Type B pancreatic cell (in vitro differentiated cells): ENCODE measurements around the gene CLRN3. TPM values are rescaled to one million over a fixed set of nuclear protein-coding genes. Genes with fewer than 3 reads are reported as not detected.

Experiments
- DNase-seq: peaks from one replicate; pipeline ENCODE4 v3.0.0; 2021; ENCODE audit warnings: mixed read lengths; ENCODE audit not compliant: unreplicated experiment; ENCODE audit errors: extremely low spot score
- H3K27ac Mint-ChIP-seq: 2 replicates; pipeline ENCODE4 v1.8.0; 2021; ENCODE audit warnings: mild to moderate bottlenecking, mixed read lengths
- H3K27me3 Mint-ChIP-seq: 2 replicates; pipeline ENCODE4 v1.8.0; 2021; ENCODE audit warnings: mixed read lengths
- H3K36me3 Mint-ChIP-seq: 2 replicates; pipeline ENCODE4 v1.8.0; 2021; ENCODE audit warnings: mixed read lengths
- H3K4me1 Mint-ChIP-seq: one replicate; pipeline ENCODE4 v1.8.0; 2021; ENCODE audit warnings: mixed read lengths; ENCODE audit not compliant: unreplicated experiment
- H3K4me3 Mint-ChIP-seq: 2 replicates; pipeline ENCODE4 v1.8.0; 2021; ENCODE audit warnings: mild to moderate bottlenecking, mixed read lengths
- H3K9me3 Mint-ChIP-seq: 2 replicates; pipeline ENCODE4 v1.8.0; 2021; ENCODE audit warnings: mixed read lengths
- total RNA-seq: library from RNA; stranded (reverse); gene quantifications from 2 replicates; pipeline ENCODE4 v1.2.1, GENCODE V29; 2021; ENCODE audit warnings: low replicate concordance
- TF ChIP-seq, protein P1 (sequence below): fragments of 200-600 bp; sonication (generic); conservative IDR thresholded peaks from 2 replicates; pipeline ENCODE4 v1.5.0; 2021; ENCODE audit warnings: antibody characterized with exemption, mild to moderate bottlenecking

CLRN3 gene
- total RNA-seq, 1 donor from 2014 or later = 2.2 TPM

- H3K27me3 Mint-ChIP-seq = peaks cover 68% of the 10 kb centered on the region
- H3K9me3 Mint-ChIP-seq = no peaks in the 10 kb centered on the region
- no peak overlapping the region for H3K4me3 Mint-ChIP-seq
- no peak overlapping the region for H3K27ac Mint-ChIP-seq
- TF ChIP-seq, protein P1, sequence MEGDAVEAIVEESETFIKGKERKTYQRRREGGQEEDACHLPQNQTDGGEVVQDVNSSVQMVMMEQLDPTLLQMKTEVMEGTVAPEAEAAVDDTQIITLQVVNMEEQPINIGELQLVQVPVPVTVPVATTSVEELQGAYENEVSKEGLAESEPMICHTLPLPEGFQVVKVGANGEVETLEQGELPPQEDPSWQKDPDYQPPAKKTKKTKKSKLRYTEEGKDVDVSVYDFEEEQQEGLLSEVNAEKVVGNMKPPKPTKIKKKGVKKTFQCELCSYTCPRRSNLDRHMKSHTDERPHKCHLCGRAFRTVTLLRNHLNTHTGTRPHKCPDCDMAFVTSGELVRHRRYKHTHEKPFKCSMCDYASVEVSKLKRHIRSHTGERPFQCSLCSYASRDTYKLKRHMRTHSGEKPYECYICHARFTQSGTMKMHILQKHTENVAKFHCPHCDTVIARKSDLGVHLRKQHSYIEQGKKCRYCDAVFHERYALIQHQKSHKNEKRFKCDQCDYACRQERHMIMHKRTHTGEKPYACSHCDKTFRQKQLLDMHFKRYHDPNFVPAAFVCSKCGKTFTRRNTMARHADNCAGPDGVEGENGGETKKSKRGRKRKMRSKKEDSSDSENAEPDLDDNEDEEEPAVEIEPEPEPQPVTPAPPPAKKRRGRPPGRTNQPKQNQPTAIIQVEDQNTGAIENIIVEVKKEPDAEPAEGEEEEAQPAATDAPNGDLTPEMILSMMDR = no peak
- DNase-seq = no peak
- H3K36me3 Mint-ChIP-seq = no peaks in the 10 kb centered on the region
- peaks cover 6% of the 10 kb centered on the region for H3K4me1 Mint-ChIP-seq
These were observed 47.0 kb downstream of the CLRN3 start for GRCh38 chr10:127845756-127846155.

DNA sequence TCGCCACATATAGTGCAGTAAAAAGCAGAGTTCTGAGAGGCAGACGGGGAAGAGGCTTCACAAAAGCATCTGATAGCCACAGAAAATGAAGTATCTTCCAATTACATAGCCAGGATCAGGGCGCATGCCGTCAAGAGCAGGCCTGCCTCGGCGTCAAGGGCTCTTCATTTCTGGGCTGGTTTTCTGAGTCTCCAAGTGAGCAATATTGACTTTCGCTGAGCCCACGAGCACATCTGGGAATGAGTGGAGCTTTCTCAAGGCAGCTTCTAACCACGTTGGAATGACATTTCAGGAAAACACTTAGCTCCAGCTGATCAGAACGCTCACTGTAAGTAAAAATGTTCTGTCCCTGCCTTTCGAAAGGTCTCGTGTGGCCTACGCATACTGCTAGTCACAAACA is 51.9 kb downstream of the CLRN3 start:
- Mint-ChIP-seq H3K9me3 (no peaks in the 10 kb centered on the region), H3K4me1 (no peaks in the 10 kb centered on the region), H3K4me3 (no peak overlapping the region), H3K36me3 (no peaks in the 10 kb centered on the region), H3K27me3 (peaks cover 82% of the 10 kb centered on the region), H3K27ac (no peak overlapping the region)
- TF ChIP-seq, protein P1 = no peak
- no peak for DNase-seq

- DNase-seq = no peak
- no peaks in the 10 kb centered on the region for H3K9me3 Mint-ChIP-seq
- no peaks in the 10 kb centered on the region for H3K36me3 Mint-ChIP-seq
- no peak overlapping the region for H3K4me3 Mint-ChIP-seq
- H3K27ac Mint-ChIP-seq = no peak overlapping the region
- TF ChIP-seq, protein P1 = no peak
- H3K27me3 Mint-ChIP-seq = peaks cover 55% of the 10 kb centered on the region
- H3K4me1 Mint-ChIP-seq = no peaks in the 10 kb centered on the region
These were observed 55.8 kb downstream of the CLRN3 start for GRCh38 chr10:127836966-127837365.

- Mint-ChIP-seq H3K27ac (no peak overlapping the region), H3K36me3 (no peaks in the 10 kb centered on the region)
These were observed 56.6 kb downstream of the CLRN3 start for GRCh38 chr10:127836176-127836575.

GRCh38 chr10:127834791-127835190 is 58.0 kb downstream of the CLRN3 start:
- no peak for DNase-seq
- Mint-ChIP-seq H3K27me3 (peaks cover 48% of the 10 kb centered on the region), H3K9me3 (no peaks in the 10 kb centered on the region), H3K27ac (no peak overlapping the region), H3K36me3 (no peaks in the 10 kb centered on the region), H3K4me3 (no peak overlapping the region), H3K4me1 (no peaks in the 10 kb centered on the region)
- TF ChIP-seq, protein P1 = no peak

More at GRCh38 chr10:127836176-127836575, 56.6 kb downstream of the CLRN3 start:
- no peak overlapping the region for H3K4me3 Mint-ChIP-seq
- no peak for DNase-seq
- TF ChIP-seq, protein P1 = no peak
- no peaks in the 10 kb centered on the region for H3K4me1 Mint-ChIP-seq
- peaks cover 54% of the 10 kb centered on the region for H3K27me3 Mint-ChIP-seq
- H3K9me3 Mint-ChIP-seq = no peaks in the 10 kb centered on the region

GRCh38 chr10:127834221-127834620 is 58.5 kb downstream of the CLRN3 start:
- no peak for DNase-seq

More at GRCh38 chr10:127834221-127834620, 58.5 kb downstream of the CLRN3 start:
- no peak overlapping the region for H3K27ac Mint-ChIP-seq
- TF ChIP-seq, protein P1 = no peak
- no peaks in the 10 kb centered on the region for H3K36me3 Mint-ChIP-seq
- peaks cover 48% of the 10 kb centered on the region for H3K27me3 Mint-ChIP-seq
- no peaks in the 10 kb centered on the region for H3K4me1 Mint-ChIP-seq
- no peaks in the 10 kb centered on the region for H3K9me3 Mint-ChIP-seq
- H3K4me3 Mint-ChIP-seq = no peak overlapping the region
